HG02642 (cell line): Measurements from ENCODE around the gene GLT1D1.
"Not testable (repeated sequence)": the region's sequence is repeated elsewhere in the genome, so short reads cannot be mapped to it uniquely, and the experiment has no call there.

ENCODE experiments used
- ATAC-seq: cut with Tn5 transposase; IDR thresholded peaks from one replicate; pipeline ENCODE4 v1.9.1; 2021; ENCODE audit warnings: mild to moderate bottlenecking; ENCODE audit not compliant: unreplicated experiment, poor library complexity

The GLT1D1 gene

GRCh38 chr12:128852885-128853599 lies at the start of gene GLT1D1:
GLT1D1 (plus strand) TSS chr12:128853478; CDS start chr12:128853582, 104 bp downstream.
- ATAC-seq, result no peak

- no peak for ATAC-seq
Observed at GRCh38 chr12:128803788-128804187, 49.5 kb upstream of the GLT1D1 start.

GRCh38 chr12:128804762-128805161 lies 48.5 kb upstream of the GLT1D1 start:
- ATAC-seq, result no peak

- ATAC-seq, result not testable (repeated sequence)
Observed at GRCh38 chr12:128805406-128805805, 47.9 kb upstream of the GLT1D1 start.

GRCh38 chr12:128806573-128806972 lies 46.7 kb upstream of the GLT1D1 start:
- ATAC-seq, result no peak

- no peak for ATAC-seq
Observed at GRCh38 chr12:128807161-128807724, 46.0 kb upstream of the GLT1D1 start.

- ATAC-seq, result no peak
Observed at GRCh38 chr12:128808651-128809050, 44.6 kb upstream of the GLT1D1 start.

GRCh38 chr12:128810182-128811127 lies 42.8 kb upstream of the GLT1D1 start:
- peak; percentile 93 for ATAC-seq

GRCh38 chr12:128811806-128812205 lies 41.5 kb upstream of the GLT1D1 start:
- no peak for ATAC-seq

- no peak for ATAC-seq
Observed at GRCh38 chr12:128813392-128813791, 39.9 kb upstream of the GLT1D1 start.

- peak; percentile 27 for ATAC-seq
Observed at GRCh38 chr12:128813883-128814282, 39.4 kb upstream of the GLT1D1 start.

GRCh38 chr12:128814411-128815261 lies 38.6 kb upstream of the GLT1D1 start:
- ATAC-seq, result no peak

- no peak for ATAC-seq
Observed at GRCh38 chr12:128815779-128816642, 37.3 kb upstream of the GLT1D1 start.

GRCh38 chr12:128816643-128816920 lies 36.7 kb upstream of the GLT1D1 start:
- no peak for ATAC-seq

GRCh38 chr12:128817111-128818015 lies 35.9 kb upstream of the GLT1D1 start:
- peak; percentile 39 for ATAC-seq

GRCh38 chr12:128818065-128819022 lies 34.9 kb upstream of the GLT1D1 start:
- ATAC-seq, result peak; percentile 38
